CD14-positive monocyte (primary cell): Measurements from ENCODE around the gene COX6A2. TPM values are rescaled to one million over a fixed set of nuclear protein-coding genes. Genes with fewer than 3 reads are reported as not detected.

ENCODE experiments used
- DNase-seq, 3 donors: peaks; one replicate each; pipeline ENCODE4 v3.0.0-alpha.2; 2011 to 2022
- H2AFZ ChIP-seq: 2 replicates; pipeline ENCODE4 v1.6.0; 2012; ENCODE audit warnings: mild to moderate bottlenecking, low read depth, low read length, inconsistent platforms; ENCODE audit not compliant: insufficient read depth, poor library complexity, severe bottlenecking
- H3K27ac ChIP-seq, 2 donors: 1 replicate in 1 of 2; 2 replicates in 1 of 2; pipeline ENCODE4 v1.5.1; 2012 to 2013; ENCODE audit warnings: low read length in 2 of 2, control low read depth in 1 of 2, inconsistent platforms in 1 of 2, low read depth in 1 of 2, mild to moderate bottlenecking in 1 of 2
- H3K27me3 ChIP-seq, 2 donors: one replicate each; pipeline versions ENCODE4 v1.6.0 to v1.6.1; 2011 to 2013; ENCODE audit warnings: low read length in 2 of 2; ENCODE audit not compliant: control insufficient read depth in 2 of 2, insufficient read depth in 2 of 2
- H3K36me3 ChIP-seq, 2 donors: replicated peaks in 1 of 2; 1 replicate in 1 of 2; 2 replicates in 1 of 2; pipeline versions ENCODE4 v1.5.1 to v1.6.1; 2012 to 2013; ENCODE audit warnings: low read length in 2 of 2, control low read depth in 1 of 2, inconsistent platforms in 1 of 2, mild to moderate bottlenecking in 1 of 2; ENCODE audit not compliant: insufficient read depth in 2 of 2, control insufficient read depth in 1 of 2
- H3K4me1 ChIP-seq, 2 donors: 1 replicate in 1 of 2; 2 replicates in 1 of 2; pipeline versions ENCODE4 v1.5.1 to v1.6.1; 2012 to 2013; ENCODE audit warnings: low read length in 2 of 2, control low read depth in 1 of 2, inconsistent platforms in 1 of 2, mild to moderate bottlenecking in 1 of 2, moderate library complexity in 1 of 2; ENCODE audit not compliant: insufficient read depth in 2 of 2, control insufficient read depth in 1 of 2
- H3K4me2 ChIP-seq: replicated peaks from 2 replicates; pipeline ENCODE3; 2012; ENCODE audit warnings: low read length, moderate library complexity, mild to moderate bottlenecking; ENCODE audit not compliant: poor library complexity, severe bottlenecking; ENCODE audit errors: extremely low read depth
- H3K4me3 ChIP-seq, 3 experiments: fragments of 200-600 bp in 1 of 3; sonication (generic) in 1 of 3; replicated peaks in 1 of 3; 1 replicate in 2 of 3; 2 replicates in 1 of 3; pipeline ENCODE4 v1.5.1; 2011 to 2013; ENCODE audit warnings: low read length in 3 of 3, mild to moderate bottlenecking in 3 of 3, control low read depth in 2 of 3, low read depth in 2 of 3, inconsistent platforms in 1 of 3, moderate library complexity in 1 of 3
- H3K79me2 ChIP-seq: 2 replicates; pipeline ENCODE4 v1.6.0; 2012; ENCODE audit warnings: mild to moderate bottlenecking, control low read depth, inconsistent platforms, low read length, moderate library complexity; ENCODE audit not compliant: insufficient read depth
- H3K9ac ChIP-seq: 2 replicates; pipeline ENCODE4 v1.6.0; 2017; ENCODE audit warnings: low read length, mild to moderate bottlenecking; ENCODE audit not compliant: insufficient read depth, poor library complexity, severe bottlenecking
- H3K9me3 ChIP-seq, 2 donors: replicated peaks in 1 of 2; 1 replicate in 1 of 2; 2 replicates in 1 of 2; pipeline versions ENCODE4 v1.5.1 to v1.6.1; 2012 to 2013; ENCODE audit warnings: low read length in 2 of 2, control low read depth in 1 of 2; ENCODE audit not compliant: control insufficient read depth in 1 of 2, insufficient read depth in 1 of 2
- H4K20me1 ChIP-seq: 2 replicates; pipeline ENCODE4 v1.6.0; 2012; ENCODE audit warnings: mild to moderate bottlenecking, low read length, control low read depth, moderate library complexity; ENCODE audit not compliant: insufficient read depth
- H3K27ac Mint-ChIP-seq, 7 donors: one replicate each; pipeline ENCODE4 v1.8.0; 2020; ENCODE audit warnings: mild to moderate bottlenecking in 7 of 7, mixed read lengths in 7 of 7, moderate library complexity in 6 of 7, inconsistent platforms in 2 of 7
- H3K27me3 Mint-ChIP-seq, 3 donors: one replicate each; pipeline ENCODE4 v1.8.0; 2021 to 2022; ENCODE audit warnings: low read depth in 3 of 3, mild to moderate bottlenecking in 3 of 3, mixed read lengths in 3 of 3, moderate library complexity in 3 of 3, inconsistent platforms in 1 of 3
- H3K36me3 Mint-ChIP-seq, 2 donors: one replicate each; pipeline ENCODE4 v1.8.0; 2020; ENCODE audit warnings: mixed read lengths in 2 of 2, inconsistent platforms in 1 of 2, mild to moderate bottlenecking in 1 of 2
- H3K4me1 Mint-ChIP-seq: one replicate; pipeline ENCODE4 v1.8.0; 2020; ENCODE audit warnings: mild to moderate bottlenecking, mixed read lengths
- H3K4me3 Mint-ChIP-seq, 2 donors: one replicate each; pipeline ENCODE4 v1.8.0; 2020; ENCODE audit warnings: mild to moderate bottlenecking in 2 of 2, mixed read lengths in 2 of 2, moderate library complexity in 1 of 2
- H3K9me3 Mint-ChIP-seq, 7 donors: one replicate each; pipeline ENCODE4 v1.8.0; 2020 to 2022; ENCODE audit warnings: mixed read lengths in 7 of 7, mild to moderate bottlenecking in 6 of 7, moderate library complexity in 6 of 7, inconsistent platforms in 2 of 7
- CTCF ChIP-seq: fragments of 200-600 bp; IDR thresholded peaks from one replicate; pipeline ENCODE4 v1.8.0; 2022; ENCODE audit warnings: antibody characterized with exemption, mild to moderate bottlenecking
- WGBS: methylation state at CpG from one replicate; pipeline ENCODE4 v1.1.5; 2013; ENCODE audit warnings: missing lambda C conversion rate; ENCODE audit not compliant: insufficient coverage; 5-methylcytosine and 5-hydroxymethylcytosine counted together
- intact Hi-C, 2 donors: fragments of 100-400 bp; cut with micrococcal nuclease; formaldehyde crosslinking; loops; one replicate each; pipeline versions ENCODE4 v1.15.0 to v1.15.1; 2023
- polyA plus RNA-seq, 3 donors: library from polyadenylated mRNA; depleted of rRNA in 1 of 3; unstranded in 2 of 3; stranded (reverse) in 1 of 3; fragments of 300-500 nt in 2 of 3; fragments of >200 nt in 1 of 3; fragmentation: Illumina TruSeq in 2 of 3; gene quantifications; 1 replicate in 2 of 3; 2 replicates in 1 of 3; pipeline ENCODE4 v1.2.3, GENCODE V29; 2012 to 2021

The COX6A2 gene
- polyA plus RNA-seq, 3 donors = not detected

- WGBS = 90% methylated on average over 4 of the region's 11 CpGs
- Mint-ChIP-seq H3K4me1 (peaks cover 3% of the 10 kb centered on the region), H3K4me3 (no peak overlapping the region), H3K36me3 (no peaks in the 10 kb centered on the region), H3K9me3 (peaks cover 0 to 3% (median 0%) of the 10 kb centered on the region in 7 donors), H3K27me3 (peaks cover 2 to 11% (median 7%) of the 10 kb centered on the region in 3 donors), H3K27ac (peak overlapping the region in 1 of 7 donors; percentile 36)
- no peaks in the 10 kb centered on the region for H3K4me1 ChIP-seq
- intact Hi-C loops = no loop called here
- no peak overlapping the region for H3K27ac ChIP-seq
- no peak for TF ChIP-seq CTCF
- H3K9me3 ChIP-seq = no peaks in the 10 kb centered on the region
- no peaks in the 10 kb centered on the region for H3K79me2 ChIP-seq
- H3K27me3 ChIP-seq = no peaks in the 10 kb centered on the region
- H3K9ac ChIP-seq = no peak overlapping the region
- H3K4me3 ChIP-seq = no peak overlapping the region
- H3K4me2 ChIP-seq = no peak overlapping the region
- no peaks in the 10 kb centered on the region for H4K20me1 ChIP-seq
- H3K36me3 ChIP-seq = no peaks in the 10 kb centered on the region
- DNase-seq = no peak
- H2AFZ ChIP-seq = no peak overlapping the region
Measured at GRCh38 chr16:31416371-31416770, 11.8 kb downstream of the COX6A2 start.

GRCh38 chr16:31414706-31415105 is 13.5 kb downstream of the COX6A2 start:
- peaks cover 3% of the 10 kb centered on the region for H3K4me1 Mint-ChIP-seq
- H3K27ac ChIP-seq = no peak overlapping the region
- intact Hi-C loops = no loop called here

More at GRCh38 chr16:31414706-31415105, 13.5 kb downstream of the COX6A2 start:
- DNase-seq = no peak
- Histone ChIP-seq H4K20me1 (no peaks in the 10 kb centered on the region), H3K4me1 (no peaks in the 10 kb centered on the region), H3K27me3 (no peaks in the 10 kb centered on the region), H3K9ac (no peak overlapping the region), H3K4me2 (no peak overlapping the region), H3K4me3 (no peak overlapping the region), H3K36me3 (no peaks in the 10 kb centered on the region), H3K79me2 (no peaks in the 10 kb centered on the region), H3K9me3 (no peaks in the 10 kb centered on the region), H2AFZ (no peak overlapping the region)
- H3K27ac Mint-ChIP-seq = no peak overlapping the region
- H3K27me3 Mint-ChIP-seq = peaks cover 2 to 14% (median 6%) of the 10 kb centered on the region in 3 donors
- peaks cover 0 to 3% (median 0%) of the 10 kb centered on the region in 7 donors for H3K9me3 Mint-ChIP-seq
- no peak for TF ChIP-seq CTCF
- no peaks in the 10 kb centered on the region for H3K36me3 Mint-ChIP-seq
- peak overlapping the region in 1 of 2 donors; percentile 49 for H3K4me3 Mint-ChIP-seq
- WGBS = 92% methylated on average over 3 of the region's 4 CpGs
